Transverse colon (tissue), 4 donors: ENCODE data around the gene EMCN. TPM values are rescaled to one million over a fixed set of nuclear protein-coding genes. Genes with fewer than 3 reads are reported as not detected.
"Not testable (repeated sequence)": the region's sequence is repeated elsewhere in the genome, so short reads cannot be mapped to it uniquely, and the experiment has no call there.

ENCODE experiments used
- DNase-seq: peaks from one replicate; pipeline ENCODE4 v3.0.0-alpha.2; 2019
- H3K27ac ChIP-seq, 4 donors: fragments of 200-600 bp; sonication (generic); 2 replicates each; pipeline ENCODE4 v1.5.1; 2016 to 2018; ENCODE audit warnings: inconsistent platforms in 4 of 4
- H3K27me3 ChIP-seq: fragments of 200-600 bp; sonication (generic); 2 replicates; pipeline ENCODE4 v1.5.1; 2017; ENCODE audit warnings: inconsistent platforms
- H3K36me3 ChIP-seq, 4 donors: fragments of 200-600 bp; sonication (generic); 2 replicates each; pipeline ENCODE4 v1.5.1; 2017 to 2019; ENCODE audit warnings: inconsistent platforms in 4 of 4
- H3K4me1 ChIP-seq, 4 donors: fragments of 200-600 bp; sonication (generic); 2 replicates each; pipeline ENCODE4 v1.5.1; 2017 to 2020; ENCODE audit warnings: inconsistent platforms in 4 of 4
- H3K4me3 ChIP-seq, 4 donors: fragments of 200-600 bp; sonication (generic); 1 replicate in 1 of 4; 2 replicates in 3 of 4; pipeline versions ENCODE4 v1.5.1 to v1.6.1; 2017 to 2019; ENCODE audit warnings: inconsistent platforms in 4 of 4
- H3K9me3 ChIP-seq, 2 donors: fragments of 200-600 bp; sonication (generic); 2 replicates each; pipeline ENCODE4 v1.5.1; 2017 to 2019; ENCODE audit warnings: inconsistent platforms in 2 of 2
- EP300 ChIP-seq: sonication (generic); formaldehyde crosslinking; IDR thresholded peaks from one replicate; pipeline ENCODE4 v1.6.1; 2017; ENCODE audit warnings: antibody characterized with exemption, low read depth
- POLR2A ChIP-seq: fragments of 450-650 bp; IDR thresholded peaks from one replicate; pipeline ENCODE4 v1.6.1; 2016; ENCODE audit warnings: antibody characterized with exemption, mild to moderate bottlenecking, moderate library complexity
- POLR2AphosphoS5 ChIP-seq, 3 donors: sonication (generic); formaldehyde crosslinking; IDR thresholded peaks; one replicate each; pipeline ENCODE4 v1.6.1; 2016; ENCODE audit warnings: antibody characterized with exemption in 3 of 3
- WGBS, 2 donors: methylation state at CpG; one replicate each; pipeline ENCODE4 v1.1.5; 2018; ENCODE audit warnings: low coverage in 1 of 2; 5-methylcytosine and 5-hydroxymethylcytosine counted together
- in situ Hi-C, 4 donors: fragments of 200-750 bp; cut with MboI; loops; one replicate each; pipeline versions ENCODE4 v1.15.0 to v1.15.1; 2017; ENCODE audit warnings: low sequenced_read_pairs in 3 of 4, low pct_ligation_motif_present in 1 of 4, low pct_unique_long_range_greater_than_20kb in 1 of 4
- intact Hi-C: fragments of 100-400 bp; cut with DNase I; formaldehyde crosslinking; loops from one replicate; pipeline ENCODE4 v1.15.1; 2023; ENCODE audit warnings: low total_unique reads
- total RNA-seq, 4 donors: library from RNA; depleted of rRNA; stranded (reverse); fragments of >200 nt; gene quantifications; one replicate each; pipeline ENCODE4 v1.1.0, GENCODE V29; 2016
- TF ChIP-seq, protein P1 (sequence below), 5 experiments: fragments of 200-600 bp in 3 of 5; fragments of 450-650 bp in 2 of 5; sonication (generic) in 3 of 5; IDR thresholded peaks; 1 replicate in 2 of 5; 2 replicates in 3 of 5; pipeline ENCODE4 v1.5.1; 2016 to 2017; ENCODE audit warnings: antibody characterized with exemption in 5 of 5, inconsistent platforms in 3 of 5, mild to moderate bottlenecking in 2 of 5, moderate library complexity in 1 of 5

The EMCN gene
- total RNA-seq, 4 donors from 2014 or later, result 1.2 to 1.6 (median 1.5) TPM

DNA sequence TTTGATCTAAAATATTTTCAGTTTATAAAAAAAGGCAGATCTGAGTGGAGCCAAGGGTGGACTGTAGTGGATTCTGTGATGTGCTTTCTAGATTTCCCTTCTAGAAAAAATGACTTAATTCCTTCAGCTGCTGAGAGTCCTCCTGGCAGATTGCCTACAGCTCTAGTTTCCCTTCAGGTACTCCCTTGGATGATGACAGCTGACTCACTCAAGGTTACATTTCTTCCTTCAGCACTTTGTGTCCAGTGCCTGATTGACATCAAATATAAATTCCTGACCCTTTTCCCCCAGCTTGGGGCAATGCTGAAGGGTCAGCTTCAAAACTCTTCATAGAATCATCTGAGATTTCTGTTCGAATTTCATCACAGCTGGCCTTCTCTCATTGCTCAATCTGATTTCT, 161.7 kb downstream of the EMCN start:
- Histone ChIP-seq H3K27me3 (no peaks in the 10 kb centered on the region), H3K27ac (no peak overlapping the region), H3K9me3 (no peaks in the 10 kb centered on the region), H3K4me3 (no peak overlapping the region), H3K4me1 (no peaks in the 10 kb centered on the region), H3K36me3 (no peaks in the 10 kb centered on the region)
- WGBS, 2 donors, result 50 to 58% methylated on average over 1 of the region's 1 CpG
- in situ Hi-C loops, result no loop called here
- intact Hi-C loops, result no loop called here
- no peak for TF ChIP-seq POLR2AphosphoS5 (IDR thresholded peaks at IDR 0.05)
- TF ChIP-seq EP300, result no peak
- TF ChIP-seq, protein P1, sequence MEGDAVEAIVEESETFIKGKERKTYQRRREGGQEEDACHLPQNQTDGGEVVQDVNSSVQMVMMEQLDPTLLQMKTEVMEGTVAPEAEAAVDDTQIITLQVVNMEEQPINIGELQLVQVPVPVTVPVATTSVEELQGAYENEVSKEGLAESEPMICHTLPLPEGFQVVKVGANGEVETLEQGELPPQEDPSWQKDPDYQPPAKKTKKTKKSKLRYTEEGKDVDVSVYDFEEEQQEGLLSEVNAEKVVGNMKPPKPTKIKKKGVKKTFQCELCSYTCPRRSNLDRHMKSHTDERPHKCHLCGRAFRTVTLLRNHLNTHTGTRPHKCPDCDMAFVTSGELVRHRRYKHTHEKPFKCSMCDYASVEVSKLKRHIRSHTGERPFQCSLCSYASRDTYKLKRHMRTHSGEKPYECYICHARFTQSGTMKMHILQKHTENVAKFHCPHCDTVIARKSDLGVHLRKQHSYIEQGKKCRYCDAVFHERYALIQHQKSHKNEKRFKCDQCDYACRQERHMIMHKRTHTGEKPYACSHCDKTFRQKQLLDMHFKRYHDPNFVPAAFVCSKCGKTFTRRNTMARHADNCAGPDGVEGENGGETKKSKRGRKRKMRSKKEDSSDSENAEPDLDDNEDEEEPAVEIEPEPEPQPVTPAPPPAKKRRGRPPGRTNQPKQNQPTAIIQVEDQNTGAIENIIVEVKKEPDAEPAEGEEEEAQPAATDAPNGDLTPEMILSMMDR (IDR thresholded peaks at IDR 0.05), result no peak
- no peak for TF ChIP-seq POLR2A
- DNase-seq, result no peak

DNA sequence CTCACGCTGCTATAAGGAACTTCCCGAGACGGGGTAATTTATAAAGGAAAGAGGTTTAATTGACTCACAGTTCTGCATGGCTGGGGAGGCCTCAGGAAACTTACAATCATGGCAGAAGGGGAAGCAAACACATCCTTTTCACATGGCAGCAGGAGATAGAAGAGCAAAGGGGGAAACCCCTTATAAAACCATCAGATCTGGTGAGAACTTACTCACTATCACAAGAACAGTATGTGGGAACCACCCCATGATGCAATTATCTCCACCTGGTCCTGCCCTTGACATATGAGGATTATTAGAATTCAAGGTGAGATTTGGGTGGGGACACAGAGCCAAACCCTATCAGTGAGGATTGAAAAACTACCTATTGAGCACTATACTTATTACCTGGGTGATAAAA, 165.5 kb downstream of the EMCN start:
- H3K9me3 ChIP-seq, H3K36me3 ChIP-seq, DNase-seq, in situ Hi-C loops, H3K27ac ChIP-seq, intact Hi-C loops, H3K4me1 ChIP-seq, H3K27me3 ChIP-seq, H3K4me3 ChIP-seq: not testable (repeated sequence)
- WGBS, 2 donors, result 67 to 90% methylated on average over 3 of the region's 3 CpGs

DNA sequence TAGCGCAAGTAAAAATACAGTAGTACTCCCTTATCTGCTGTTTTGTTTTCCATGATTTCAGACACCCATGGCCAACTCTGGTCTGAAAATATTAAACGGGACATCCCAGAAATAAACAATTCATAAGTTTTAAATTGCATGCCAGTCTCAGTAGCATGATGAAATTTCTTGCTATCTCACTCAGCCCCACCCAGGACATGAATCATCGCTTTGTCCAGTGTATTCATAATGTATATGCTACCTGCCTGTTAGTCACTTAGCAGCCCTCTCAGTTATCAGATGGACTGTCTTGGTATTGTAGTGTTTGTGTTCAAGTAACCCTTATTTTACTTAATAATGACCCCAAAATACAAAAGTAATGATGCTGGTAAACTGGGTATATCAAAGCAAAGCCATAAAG, 169.3 kb downstream of the EMCN start:
- intact Hi-C loops, result no loop called here
- WGBS, 2 donors, result 88 to 95% methylated on average over 2 to 3 of the region's 3 CpGs
- no peak for DNase-seq
- in situ Hi-C loops, result no loop called here
- H3K27me3 ChIP-seq, result no peaks in the 10 kb centered on the region
- TF ChIP-seq, protein P1 (IDR thresholded peaks at IDR 0.05), result no peak
- TF ChIP-seq POLR2A, result no peak
- no peak for TF ChIP-seq EP300
- no peak for TF ChIP-seq POLR2AphosphoS5 (IDR thresholded peaks at IDR 0.05)
- no peaks in the 10 kb centered on the region for H3K4me1 ChIP-seq
- no peaks in the 10 kb centered on the region for H3K9me3 ChIP-seq
- H3K27ac ChIP-seq, result no peak overlapping the region
- H3K4me3 ChIP-seq, result no peak overlapping the region
- H3K36me3 ChIP-seq, result no peaks in the 10 kb centered on the region

DNA sequence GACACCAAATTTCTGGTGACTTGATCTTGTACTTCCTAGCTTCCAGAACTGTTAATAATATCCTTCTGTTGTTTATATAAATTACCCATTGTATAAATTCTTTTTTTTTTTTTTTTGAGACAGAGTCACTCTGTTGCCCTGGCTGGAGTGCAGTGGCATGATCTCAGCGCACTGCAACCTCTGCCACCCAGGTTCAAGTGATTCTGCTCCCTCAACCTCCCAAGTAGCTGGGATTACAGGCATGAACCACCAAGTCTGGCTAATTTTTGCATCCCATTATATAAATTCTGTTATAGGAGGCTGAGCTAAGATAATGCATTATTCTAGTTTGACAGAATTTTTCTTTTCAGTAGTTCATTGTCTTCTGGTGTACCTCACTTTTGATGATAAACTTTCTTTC, 170.6 kb downstream of the EMCN start:
- Histone ChIP-seq H3K9me3 (no peaks in the 10 kb centered on the region), H3K4me1 (no peaks in the 10 kb centered on the region), H3K4me3 (no peak overlapping the region), H3K27ac (no peak overlapping the region), H3K27me3 (no peaks in the 10 kb centered on the region), H3K36me3 (no peaks in the 10 kb centered on the region)
- WGBS, 2 donors, result 33 to 86% methylated on average over 1 of the region's 1 CpG
- no peak for TF ChIP-seq POLR2A
- TF ChIP-seq POLR2AphosphoS5 (IDR thresholded peaks at IDR 0.05), result no peak
- TF ChIP-seq, protein P1 (IDR thresholded peaks at IDR 0.05), result no peak
- TF ChIP-seq EP300, result no peak
- intact Hi-C loops (no loop called here), in situ Hi-C loops (no loop called here)
- no peak for DNase-seq

DNA sequence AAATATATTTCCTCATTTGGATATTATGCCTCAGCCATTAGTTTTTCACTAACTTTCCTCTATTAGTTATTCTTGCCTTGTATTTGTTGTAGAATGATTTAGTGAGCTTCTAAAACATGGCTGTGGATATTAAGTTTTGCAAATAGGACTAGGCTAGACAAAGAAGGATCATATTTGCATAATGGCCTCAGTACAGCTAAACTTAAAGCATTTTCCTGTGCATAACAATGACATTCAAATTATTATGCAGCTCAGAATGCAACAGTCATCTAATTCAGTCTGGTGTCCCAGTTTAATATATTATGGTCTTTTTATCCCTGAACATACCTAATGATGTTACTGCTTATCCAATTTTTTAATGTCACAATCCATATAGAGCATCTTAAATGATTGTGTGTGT, 172.2 kb downstream of the EMCN start:
- in situ Hi-C loops, result no loop called here
- TF ChIP-seq, protein P1 (IDR thresholded peaks at IDR 0.05), result no peak
- TF ChIP-seq POLR2A (no peak), EP300 (no peak), POLR2AphosphoS5 (IDR thresholded peaks at IDR 0.05) (no peak)

More for the DNA sequence above, 172.2 kb downstream of the EMCN start:
- H3K4me1 ChIP-seq, result no peaks in the 10 kb centered on the region
- no peaks in the 10 kb centered on the region for H3K9me3 ChIP-seq
- intact Hi-C loops, result no loop called here
- DNase-seq, result no peak
- H3K4me3 ChIP-seq, result no peak overlapping the region
- H3K27ac ChIP-seq, result no peak overlapping the region
- no peaks in the 10 kb centered on the region for H3K36me3 ChIP-seq
- no peaks in the 10 kb centered on the region for H3K27me3 ChIP-seq
